Lung (tissue), 12 donors: ENCODE measurements around the gene PLCB2. TPM values are rescaled to one million over a fixed set of nuclear protein-coding genes. Genes with fewer than 3 reads are reported as not detected.

Experiments used
- ATAC-seq: fragments of 200-7000 bp; cut with Tn5 transposase; one replicate; pipeline ENCODE4 v1.9.1; 2020; ENCODE audit warnings: moderate number of reproducible peaks; ENCODE audit not compliant: insufficient read depth, low FRiP score
- DNase-seq, 3 donors: peaks; one replicate each; pipeline ENCODE4 v3.0.0-alpha.2; 2013 to 2017
- H3K27ac ChIP-seq, 2 donors: one replicate each; pipeline ENCODE4 v1.5.1; 2013; ENCODE audit warnings: mild to moderate bottlenecking in 2 of 2, moderate library complexity in 2 of 2, control low read depth in 1 of 2, inconsistent platforms in 1 of 2, low read depth in 1 of 2, low read length in 1 of 2
- H3K27me3 ChIP-seq, 3 donors: one replicate each; pipeline ENCODE4 v1.5.1; 2013; ENCODE audit warnings: low read length in 2 of 3; ENCODE audit not compliant: control insufficient read depth in 3 of 3, insufficient read depth in 3 of 3
- H3K36me3 ChIP-seq, 4 donors: one replicate each; pipeline ENCODE4 v1.5.1; 2013; ENCODE audit warnings: low read length in 4 of 4, mild to moderate bottlenecking in 1 of 4, moderate library complexity in 1 of 4; ENCODE audit not compliant: control insufficient read depth in 4 of 4, insufficient read depth in 4 of 4
- H3K4me1 ChIP-seq, 5 donors: one replicate each; pipeline ENCODE4 v1.5.1; 2013; ENCODE audit warnings: low read length in 5 of 5, mild to moderate bottlenecking in 2 of 5, moderate library complexity in 1 of 5; ENCODE audit not compliant: control insufficient read depth in 5 of 5, insufficient read depth in 5 of 5
- H3K4me3 ChIP-seq: one replicate; pipeline ENCODE4 v1.5.1; 2013; ENCODE audit warnings: mild to moderate bottlenecking, control low read depth, moderate library complexity
- H3K9ac ChIP-seq, 2 donors: one replicate each; pipeline ENCODE4 v1.5.1; 2013; ENCODE audit warnings: low read length in 2 of 2, control low read depth in 1 of 2; ENCODE audit not compliant: insufficient read depth in 1 of 2
- H3K9me3 ChIP-seq, 4 donors: one replicate each; pipeline ENCODE4 v1.5.1; 2013; ENCODE audit warnings: low read length in 3 of 4, mild to moderate bottlenecking in 1 of 4, moderate library complexity in 1 of 4; ENCODE audit not compliant: control insufficient read depth in 4 of 4, insufficient read depth in 3 of 4
- WGBS, 2 donors: extraction: QIAGEN DNeasy Blood & Tissue Kit; methylation state at CpG; one replicate each; pipeline ENCODE4 v1.1.7; 2013; 5-methylcytosine and 5-hydroxymethylcytosine counted together
- polyA plus RNA-seq, 2 donors: library from polyadenylated mRNA; stranded (reverse); fragments of 200-250 nt; gene quantifications; one replicate each; pipeline ENCODE4 v1.2.1, GENCODE V29; 2013
- total RNA-seq, 2 donors: library from RNA; depleted of rRNA in 1 of 2; stranded (reverse); fragments of >200 nt in 1 of 2; gene quantifications; one replicate each; pipeline ENCODE4 v1.2.1, GENCODE V29; 2014 to 2021
- TF ChIP-seq, protein P1 (sequence below): IDR thresholded peaks from 2 replicates; pipeline ENCODE4 v1.5.1; 2012; ENCODE audit warnings: mild to moderate bottlenecking; ENCODE audit errors: control extremely low read depth, extremely low read depth
- donor health status: control.
- donor health status: control.
- donor health status: Bipolar disorder and iron deficiency.
- donor health status: healthy.
- donor health status: DM: yes; HTN: yes; CAD: no.

PLCB2 gene
- total and polyA plus RNA-seq, 4 donors, result 17.9 to 76.7 (median 51.2) TPM

DNA sequence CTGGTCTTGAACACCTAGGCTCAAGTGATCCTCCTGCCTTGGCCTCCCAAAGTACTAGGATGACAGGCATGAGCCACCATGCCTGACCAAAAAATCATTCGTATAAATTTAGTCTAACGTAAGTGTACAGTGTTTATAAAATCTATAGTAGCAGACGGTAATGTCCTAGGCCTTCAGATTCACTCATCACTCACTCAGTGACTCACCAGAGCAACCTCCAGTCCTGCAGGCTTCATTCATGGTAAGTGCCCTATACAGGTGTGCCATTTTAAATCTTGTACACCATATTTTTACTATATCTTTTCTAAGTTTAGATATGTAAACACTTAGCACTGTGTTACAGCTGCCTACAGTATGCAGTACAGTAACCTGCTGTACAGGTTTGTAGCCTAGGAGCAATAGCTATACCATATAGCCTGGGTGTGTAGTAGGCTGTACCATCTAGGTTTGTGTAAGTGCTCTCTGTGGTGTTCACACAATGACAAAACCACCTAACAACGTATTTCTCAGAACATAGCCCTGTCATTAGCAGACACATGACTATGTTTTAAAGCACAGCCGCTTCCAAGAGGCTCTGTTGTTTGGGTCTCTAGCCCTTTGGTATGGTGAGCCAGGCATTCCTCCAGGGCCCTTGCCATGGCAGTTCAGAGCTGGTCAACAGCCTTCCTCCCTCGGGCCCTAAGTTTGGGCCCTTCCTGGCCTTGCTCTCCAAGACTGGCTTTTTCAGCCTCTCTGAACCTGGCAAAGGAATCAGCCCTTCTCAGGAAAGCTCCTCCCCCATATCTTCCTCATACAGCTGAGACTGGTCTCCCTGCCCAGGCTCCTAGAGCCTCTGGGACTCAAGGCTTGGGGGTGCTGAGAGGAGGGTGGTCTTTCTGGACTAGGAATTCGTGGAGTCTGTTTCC is 34.9 kb upstream of the PLCB2 start:
- TF ChIP-seq, protein P1, sequence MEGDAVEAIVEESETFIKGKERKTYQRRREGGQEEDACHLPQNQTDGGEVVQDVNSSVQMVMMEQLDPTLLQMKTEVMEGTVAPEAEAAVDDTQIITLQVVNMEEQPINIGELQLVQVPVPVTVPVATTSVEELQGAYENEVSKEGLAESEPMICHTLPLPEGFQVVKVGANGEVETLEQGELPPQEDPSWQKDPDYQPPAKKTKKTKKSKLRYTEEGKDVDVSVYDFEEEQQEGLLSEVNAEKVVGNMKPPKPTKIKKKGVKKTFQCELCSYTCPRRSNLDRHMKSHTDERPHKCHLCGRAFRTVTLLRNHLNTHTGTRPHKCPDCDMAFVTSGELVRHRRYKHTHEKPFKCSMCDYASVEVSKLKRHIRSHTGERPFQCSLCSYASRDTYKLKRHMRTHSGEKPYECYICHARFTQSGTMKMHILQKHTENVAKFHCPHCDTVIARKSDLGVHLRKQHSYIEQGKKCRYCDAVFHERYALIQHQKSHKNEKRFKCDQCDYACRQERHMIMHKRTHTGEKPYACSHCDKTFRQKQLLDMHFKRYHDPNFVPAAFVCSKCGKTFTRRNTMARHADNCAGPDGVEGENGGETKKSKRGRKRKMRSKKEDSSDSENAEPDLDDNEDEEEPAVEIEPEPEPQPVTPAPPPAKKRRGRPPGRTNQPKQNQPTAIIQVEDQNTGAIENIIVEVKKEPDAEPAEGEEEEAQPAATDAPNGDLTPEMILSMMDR, result no peak
- H3K9ac ChIP-seq, result peak overlapping the region in 1 of 2 donors; percentile 16
- WGBS, 2 donors, result 71 to 79% methylated on average over 7 of the region's 7 CpGs

DNA sequence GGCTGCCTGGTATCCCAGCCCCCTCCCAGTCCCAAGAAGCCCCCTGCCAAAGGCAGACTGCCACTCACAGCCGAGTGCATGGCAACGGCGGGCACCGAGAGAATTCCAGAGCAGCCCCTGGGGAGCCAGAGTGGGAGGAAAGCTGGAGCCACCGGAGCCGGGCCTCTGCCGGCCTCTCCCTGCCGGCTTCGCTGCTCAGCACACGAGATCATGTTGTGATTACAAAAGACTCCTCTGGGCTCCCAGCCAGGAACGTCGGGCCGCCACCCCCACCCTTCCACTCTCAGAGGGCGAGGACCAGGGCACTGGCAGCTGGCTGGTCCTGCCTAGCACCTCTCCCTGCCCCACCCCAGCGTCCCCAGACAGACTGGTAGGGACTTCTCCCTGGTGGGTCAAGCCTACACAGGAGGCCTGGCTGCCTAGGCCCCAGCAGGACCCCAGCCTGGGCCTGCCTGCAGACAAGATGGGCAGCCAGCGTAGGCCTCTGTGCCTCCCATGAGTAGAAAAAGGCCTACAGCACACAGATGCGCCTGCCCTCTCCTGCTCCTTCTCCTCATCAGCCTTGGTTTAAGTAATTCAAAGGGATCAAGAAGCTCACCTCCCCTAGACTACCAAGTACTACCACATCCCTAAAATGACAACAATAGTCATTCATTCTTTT is 33.1 kb upstream of the PLCB2 start, which contains the start of gene CCDC9B:
Gene CCDC9B, minus strand, starts transcription at position 200 of the 661 bp plus-strand sequence. Its CDS starts 120 bp downstream, at position 80.
- Histone ChIP-seq H3K4me1 (peaks cover 5 to 58% (median 43%) of the 10 kb centered on the region in 5 donors), H3K4me3 (peak within 1 kb of the TSS; percentile 34), H3K9ac (no peak within 1 kb of the TSS), H3K36me3 (peaks cover 0 to 10% (median 0%) of the 10 kb centered on the region in 4 donors), H3K27ac (peak within 1 kb of the TSS; percentile 91 to 97), H3K27me3 (no peaks in the 10 kb centered on the region), H3K9me3 (no peaks in the 10 kb centered on the region)
- DNase-seq (peak; percentile 92 to 95 (median 93)), ATAC-seq (peak; percentile 71)
- 18 to 23% methylated on average over 17 of the region's 17 CpGs for WGBS, 2 donors
- TF ChIP-seq, protein P1, result no peak

More for the DNA sequence above, 34.9 kb upstream of the PLCB2 start:
- DNase-seq (peak in 2 of 3 donors; percentile 51 to 71), ATAC-seq (no peak)
- H3K27ac ChIP-seq, result peak overlapping the region; percentile 13 to 23
- H3K9me3 ChIP-seq, result no peaks in the 10 kb centered on the region
- H3K4me3 ChIP-seq, result no peak overlapping the region
- H3K4me1 ChIP-seq, result peaks cover 0 to 53% (median 34%) of the 10 kb centered on the region in 5 donors
- no peaks in the 10 kb centered on the region for H3K27me3 ChIP-seq
- no peaks in the 10 kb centered on the region for H3K36me3 ChIP-seq

DNA sequence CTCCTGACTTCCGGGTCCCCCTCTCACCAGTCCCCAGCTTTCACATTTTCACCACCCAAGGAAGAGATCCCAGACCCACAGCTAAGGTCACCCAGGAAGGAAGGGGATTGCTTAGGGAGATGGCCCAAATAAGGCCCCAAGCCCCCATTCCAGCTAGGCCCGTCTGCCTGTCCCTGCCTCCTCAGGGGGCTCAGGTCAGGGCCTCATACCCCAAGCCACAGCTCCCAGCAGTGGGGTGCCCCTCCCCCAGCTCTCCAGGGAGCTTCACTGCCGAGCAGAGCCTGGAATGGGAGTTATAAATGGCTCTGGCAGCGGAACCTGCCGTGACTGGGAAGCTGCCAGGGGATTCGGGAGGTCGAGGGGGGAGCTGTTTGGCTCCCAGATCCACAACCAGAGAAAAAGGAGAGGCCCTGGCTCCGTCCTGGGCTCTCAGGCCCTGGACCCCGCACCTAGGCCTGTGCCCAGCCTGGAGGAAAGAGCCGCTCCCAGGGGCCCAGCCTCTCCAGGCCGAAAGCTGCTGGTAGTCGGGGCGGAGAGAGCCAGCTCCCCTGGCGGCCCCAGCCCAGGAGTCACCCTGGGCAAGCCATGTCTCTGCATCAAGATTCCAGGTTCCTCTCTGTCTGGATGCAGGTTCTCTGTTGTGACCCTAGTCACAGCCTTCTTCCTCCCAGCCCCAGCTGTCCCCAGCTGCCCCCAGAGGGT is 32.5 kb upstream of the PLCB2 start:
- no peak overlapping the region for H3K9ac ChIP-seq
- peaks cover 5 to 65% (median 50%) of the 10 kb centered on the region in 5 donors for H3K4me1 ChIP-seq
- H3K27me3 ChIP-seq, result no peaks in the 10 kb centered on the region
- 32 to 66% methylated on average over 14 of the region's 14 CpGs for WGBS, 2 donors
- H3K9me3 ChIP-seq, result no peaks in the 10 kb centered on the region
- TF ChIP-seq, protein P1, result no peak
- peaks cover 0 to 16% (median 0%) of the 10 kb centered on the region in 4 donors for H3K36me3 ChIP-seq
- peak overlapping the region; percentile 91 to 97 for H3K27ac ChIP-seq
- DNase-seq (peak; percentile 79 to 89 (median 82)), ATAC-seq (peak; percentile 5)
- H3K4me3 ChIP-seq, result peak overlapping the region; percentile 34
